Activated T-cell treated with anti-CD3 and anti-CD28 coated beads for 24 hours (primary cell): ENCODE results near the gene TCEANC.

ENCODE experiments used
- DNase-seq: peaks from one replicate; pipeline ENCODE4 v3.0.0-alpha.2; 2020; ENCODE audit warnings: low read depth

The TCEANC gene

GRCh38 chrX:13692771-13693231 is 39.9 kb downstream of the TCEANC start:
- DNase-seq, result no peak

DNA sequence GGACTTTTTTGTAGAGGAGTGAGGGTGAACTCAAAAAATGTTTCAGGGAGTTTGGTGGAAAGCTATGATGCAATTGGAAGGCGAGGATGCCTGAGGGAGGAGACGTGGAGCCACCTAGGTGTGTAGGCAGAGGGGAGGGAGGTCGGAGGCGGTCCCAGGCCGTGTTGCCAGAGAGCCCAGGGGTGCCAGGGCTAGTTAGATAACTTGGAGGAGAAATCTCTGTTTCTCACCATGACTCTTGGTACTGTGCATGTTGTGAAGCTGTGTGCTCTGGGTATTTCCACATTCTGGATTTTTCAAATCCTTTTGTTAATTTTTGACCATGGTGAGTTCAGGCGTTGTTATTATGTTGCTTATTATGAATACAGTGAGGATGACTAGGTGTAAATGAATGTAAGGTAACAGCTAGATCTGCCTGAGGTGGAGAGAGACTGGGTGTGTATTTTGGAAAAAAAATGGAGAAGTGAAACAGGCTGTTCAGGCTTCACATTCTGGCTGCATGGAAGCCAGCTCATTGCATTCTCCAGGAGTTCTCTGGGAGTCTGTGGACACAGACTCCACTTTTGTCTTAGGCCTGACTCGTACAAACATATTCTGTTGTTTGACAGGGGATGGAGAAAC is 40.5 kb downstream of the TCEANC start:
- DNase-seq, result no peak

DNA sequence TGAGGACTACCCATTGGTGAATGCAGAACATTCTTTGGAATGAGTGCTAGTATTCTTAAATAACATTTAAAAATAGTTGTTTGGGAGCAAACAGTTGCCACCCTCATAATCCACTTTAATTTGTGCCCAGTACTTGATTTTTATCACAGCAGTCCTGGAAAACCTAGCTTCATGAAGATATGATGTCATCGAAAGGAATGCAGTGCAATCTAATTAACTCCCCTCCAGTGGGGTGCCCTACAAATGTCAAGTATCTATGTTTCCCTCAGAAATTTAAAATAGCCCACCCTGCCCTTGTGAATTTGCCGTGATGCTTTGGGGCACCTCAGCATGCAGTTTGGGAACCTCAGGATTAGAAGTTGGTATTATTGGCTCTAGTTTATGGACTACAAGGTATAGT is 41.4 kb downstream of the TCEANC start:
- no peak for DNase-seq

GRCh38 chrX:13694983-13695382 is 42.0 kb downstream of the TCEANC start:
- DNase-seq, result no peak

GRCh38 chrX:13695601-13696115 is 42.7 kb downstream of the TCEANC start:
- DNase-seq, result no peak

DNA sequence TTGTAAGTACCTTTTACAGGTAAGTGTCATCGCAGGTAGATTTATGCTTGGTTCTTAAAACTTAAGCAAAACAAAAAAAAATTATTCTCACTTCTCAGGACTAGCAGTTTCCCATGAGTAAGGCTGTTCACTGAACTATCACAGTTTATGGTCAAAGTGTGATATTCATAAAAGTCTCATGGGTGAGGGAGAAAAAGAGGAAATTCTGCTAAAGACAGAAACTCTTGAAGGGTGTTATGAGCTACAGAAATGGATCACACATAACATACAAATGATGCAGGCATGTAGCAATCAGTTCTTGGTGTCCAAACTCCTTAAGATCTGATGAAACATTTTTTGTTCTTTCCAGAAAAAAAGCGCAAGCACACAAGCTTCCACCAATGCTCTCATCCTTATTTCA is 44.5 kb downstream of the TCEANC start:
- no peak for DNase-seq

- DNase-seq, result no peak
These were observed 45.0 kb downstream of the TCEANC start for GRCh38 chrX:13697976-13698375.

GRCh38 chrX:13698432-13698831 is 45.5 kb downstream of the TCEANC start:
- DNase-seq, result no peak

DNA sequence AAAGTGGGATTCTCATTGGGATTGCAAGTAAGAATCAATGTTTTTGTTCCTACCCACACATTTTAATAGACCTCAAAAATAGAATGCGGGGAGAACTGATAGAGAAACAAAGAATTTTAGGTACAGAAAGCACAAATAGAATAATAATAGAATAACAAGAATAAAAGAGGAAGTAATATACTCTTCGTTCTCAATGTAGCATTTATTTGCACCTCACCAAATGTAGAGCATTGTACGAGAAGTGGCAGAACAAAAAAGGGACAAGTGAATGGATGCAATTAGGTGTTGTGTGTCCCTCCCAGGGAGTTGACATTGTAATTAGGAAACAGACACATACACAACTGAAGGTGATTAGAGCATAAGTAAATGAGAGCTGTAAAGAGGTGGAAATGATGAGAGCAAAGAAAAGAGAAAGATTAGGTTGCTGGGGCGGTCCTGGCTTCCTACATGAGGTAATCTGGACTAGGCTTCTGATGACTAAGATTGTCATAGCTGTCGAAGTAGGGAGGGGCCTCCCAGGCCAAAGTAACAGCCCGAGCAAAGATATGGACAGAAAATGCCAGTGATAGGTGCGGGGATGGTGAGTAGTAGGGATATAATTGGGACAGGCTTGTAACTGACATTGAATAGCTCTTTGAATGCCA is 46.4 kb downstream of the TCEANC start:
- no peak for DNase-seq

DNA sequence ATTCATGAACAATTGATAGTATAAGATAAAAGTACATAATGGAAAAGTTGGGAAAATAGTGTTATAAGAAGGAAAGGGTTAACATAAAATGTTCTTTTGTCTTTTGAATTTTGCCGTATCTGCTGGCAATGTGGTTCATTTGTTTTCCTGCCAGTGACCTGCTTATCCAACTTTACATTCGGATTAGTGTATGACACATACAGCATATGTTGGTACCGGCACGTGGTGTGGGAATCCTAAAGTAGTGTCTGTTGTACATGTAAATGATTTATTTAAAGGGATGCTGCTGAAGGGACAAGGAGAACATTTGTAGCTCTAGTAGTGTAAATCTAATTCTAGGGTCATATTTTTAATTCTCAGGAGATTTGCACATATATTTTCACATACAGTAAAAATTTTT is 47.4 kb downstream of the TCEANC start:
- DNase-seq, result no peak

- DNase-seq, result no peak
These were observed 49.3 kb downstream of the TCEANC start for GRCh38 chrX:13702111-13702789.

GRCh38 chrX:13703135-13703534 is 50.2 kb downstream of the TCEANC start:
- no peak for DNase-seq

DNA sequence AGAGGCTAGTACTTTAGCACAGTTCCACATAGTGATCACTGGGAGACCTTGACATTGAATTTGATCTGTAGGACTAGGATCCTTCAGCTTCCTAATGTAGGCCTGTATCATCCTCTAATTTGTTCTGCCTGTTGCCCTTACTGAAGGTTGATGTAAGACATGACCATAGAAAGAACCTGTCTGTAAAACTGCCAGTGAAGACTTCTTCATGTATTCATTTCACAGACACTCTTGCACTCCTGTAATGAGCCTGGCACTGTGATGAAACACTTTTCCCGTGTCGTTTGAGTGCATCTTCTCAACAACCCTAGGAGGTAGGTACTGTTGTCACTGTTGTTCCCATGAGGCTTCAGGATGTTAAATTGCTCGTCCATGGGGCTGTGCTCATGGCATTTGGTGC is 50.6 kb downstream of the TCEANC start:
- no peak for DNase-seq

DNA sequence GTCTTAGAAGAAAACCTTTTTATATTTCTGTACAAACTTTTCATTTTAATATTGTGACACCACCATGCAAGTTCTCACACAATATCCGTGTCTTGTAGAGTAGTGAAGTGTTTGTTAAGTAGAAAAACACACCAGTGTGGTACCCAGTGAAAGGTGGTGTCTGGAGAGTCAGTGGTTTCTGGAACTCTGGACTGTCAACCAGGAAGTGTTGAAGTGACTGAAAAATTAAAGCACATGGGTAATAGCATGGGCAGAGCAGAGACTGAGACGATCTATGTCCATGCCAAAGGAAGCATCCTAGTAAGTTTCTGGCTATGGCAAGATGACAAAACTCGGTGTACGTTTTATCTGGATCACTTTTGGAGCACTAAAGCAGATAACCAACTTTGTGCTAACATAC is 58.2 kb downstream of the TCEANC start:
- DNase-seq, result no peak
